ENCODE results near the gene PAX9.

Gene PAX9

GRCh38 chr14:36724162-36724561 is 62.5 kb downstream of the PAX9 start:
- Histone ChIP-seq H2BK120ac (ENCODE audit: low read depth, low read length) (no peak overlapping the region), H3K23ac (ENCODE audit: low read depth, low read length, poor library complexity) (no peak overlapping the region), H3K9me3 (replicated peaks in 1 of 2; ENCODE audit: control insufficient read depth in 2 of 2, insufficient read depth in 1 of 2, low read depth in 1 of 2, low read length in 2 of 2) (no peaks in the 10 kb centered on the region), H3K27ac (replicated peaks; ENCODE audit: low read length) (no peak overlapping the region), H3K4me2 (ENCODE audit: insufficient read depth, low read length, poor library complexity, severe bottlenecking) (no peak overlapping the region), H4K8ac (ENCODE audit: low read depth, low read length) (no peak overlapping the region), H3K4me1 (ENCODE audit: control insufficient read depth in 2 of 2, insufficient read depth in 1 of 2, low read depth in 1 of 2, low read length in 2 of 2) (peaks cover 0 to 4% of the 10 kb centered on the region in 2 donors), H3K14ac (ENCODE audit: low read length) (no peak overlapping the region), H3K18ac (ENCODE audit: low read length) (no peak overlapping the region), H3K27me3 (ENCODE audit: control insufficient read depth in 3 of 3, insufficient read depth in 3 of 3, low read depth in 1 of 3, low read length in 3 of 3) (no peaks in the 10 kb centered on the region), H2BK15ac (ENCODE audit: low read length) (no peak overlapping the region), H3K4me3 (ENCODE audit: low read length in 2 of 2) (no peak overlapping the region), H2AFZ (ENCODE audit: low read length) (no peak overlapping the region), H4K91ac (ENCODE audit: low read depth, low read length, poor library complexity) (no peak overlapping the region), H2BK12ac (ENCODE audit: low read length) (no peak overlapping the region), H2BK5ac (ENCODE audit: low read length) (no peak overlapping the region), H3K4ac (ENCODE audit: low read length) (no peak overlapping the region), H3K36me3 (replicated peaks in 1 of 2; ENCODE audit: control insufficient read depth in 2 of 2, insufficient read depth in 2 of 2, low read length in 2 of 2) (no peaks in the 10 kb centered on the region), H3K9ac (ENCODE audit: low read depth, low read length, poor library complexity) (no peak overlapping the region), H2AK5ac (ENCODE audit: low read depth, low read length) (no peak overlapping the region), H3K79me1 (ENCODE audit: low read depth, low read length) (no peaks in the 10 kb centered on the region)
- no peak for DNase-seq (ENCODE audit: low spot score)

- H3K14ac ChIP-seq (ENCODE audit: low read length), result no peak overlapping the region
- H3K9me3 ChIP-seq (replicated peaks in 1 of 2; ENCODE audit: control insufficient read depth in 2 of 2, insufficient read depth in 1 of 2, low read depth in 1 of 2, low read length in 2 of 2), result no peaks in the 10 kb centered on the region
- no peak overlapping the region for H3K4me2 ChIP-seq (ENCODE audit: insufficient read depth, low read length, poor library complexity, severe bottlenecking)
- H2BK15ac ChIP-seq (ENCODE audit: low read length), result no peak overlapping the region
- no peak overlapping the region for H3K4me3 ChIP-seq (ENCODE audit: low read length in 2 of 2)
- peaks cover 0 to 4% of the 10 kb centered on the region in 2 donors for H3K4me1 ChIP-seq (ENCODE audit: control insufficient read depth in 2 of 2, insufficient read depth in 1 of 2, low read depth in 1 of 2, low read length in 2 of 2)
- H2AFZ ChIP-seq (ENCODE audit: low read length), result no peak overlapping the region
- H3K4ac ChIP-seq (ENCODE audit: low read length), result no peak overlapping the region
- DNase-seq (ENCODE audit: low spot score), result no peak
- H4K91ac ChIP-seq (ENCODE audit: low read depth, low read length, poor library complexity), result no peak overlapping the region
- no peaks in the 10 kb centered on the region for H3K79me1 ChIP-seq (ENCODE audit: low read depth, low read length)
- WGBS, 2 donors (ENCODE audit: extremely low coverage in 2 of 2, insufficient read length in 2 of 2, insufficient replicate concordance in 1 of 2), result 100% methylated on average over 2 of the region's 3 CpGs; no CpG with 5 or more reads in 1 of the 2 donors
- H3K18ac ChIP-seq (ENCODE audit: low read length), result no peak overlapping the region
- H2BK5ac ChIP-seq (ENCODE audit: low read length), result no peak overlapping the region
- H3K27me3 ChIP-seq (ENCODE audit: control insufficient read depth in 3 of 3, insufficient read depth in 3 of 3, low read depth in 1 of 3, low read length in 3 of 3), result no peaks in the 10 kb centered on the region
- no peak overlapping the region for H2BK120ac ChIP-seq (ENCODE audit: low read depth, low read length)
- no peak overlapping the region for H2BK12ac ChIP-seq (ENCODE audit: low read length)
- no peak overlapping the region for H3K23ac ChIP-seq (ENCODE audit: low read depth, low read length, poor library complexity)
- no peak overlapping the region for H3K27ac ChIP-seq (replicated peaks; ENCODE audit: low read length)
- no peak overlapping the region for H3K9ac ChIP-seq (ENCODE audit: low read depth, low read length, poor library complexity)
- H2AK5ac ChIP-seq (ENCODE audit: low read depth, low read length), result no peak overlapping the region
- no peaks in the 10 kb centered on the region for H3K36me3 ChIP-seq (replicated peaks in 1 of 2; ENCODE audit: control insufficient read depth in 2 of 2, insufficient read depth in 2 of 2, low read length in 2 of 2)
- H4K8ac ChIP-seq (ENCODE audit: low read depth, low read length), result no peak overlapping the region
Measured at GRCh38 chr14:36726128-36726527, 64.5 kb downstream of the PAX9 start.
